Stimulated activated CD8-positive, alpha-beta memory T cell treated with anti-CD3 and anti-CD28 coated beads, Interleukin-7, amount 100 ng/mL, for 48 hours (primary cell): Measurements from ENCODE around the gene AJM1.
A peak's percentile ranks its signal among the peaks of the same experiment; 100 is the strongest.
"Not testable (repeated sequence)": the region's sequence is repeated elsewhere in the genome, so short reads cannot be mapped to it uniquely, and the experiment has no call there.

Experiments used
- DNase-seq, 2 donors: peaks; one replicate each; pipeline ENCODE4 v3.0.0-alpha.2; 2020; ENCODE audit warnings: low read depth in 1 of 2; ENCODE audit errors: extremely low read depth in 1 of 2

Gene AJM1

DNA sequence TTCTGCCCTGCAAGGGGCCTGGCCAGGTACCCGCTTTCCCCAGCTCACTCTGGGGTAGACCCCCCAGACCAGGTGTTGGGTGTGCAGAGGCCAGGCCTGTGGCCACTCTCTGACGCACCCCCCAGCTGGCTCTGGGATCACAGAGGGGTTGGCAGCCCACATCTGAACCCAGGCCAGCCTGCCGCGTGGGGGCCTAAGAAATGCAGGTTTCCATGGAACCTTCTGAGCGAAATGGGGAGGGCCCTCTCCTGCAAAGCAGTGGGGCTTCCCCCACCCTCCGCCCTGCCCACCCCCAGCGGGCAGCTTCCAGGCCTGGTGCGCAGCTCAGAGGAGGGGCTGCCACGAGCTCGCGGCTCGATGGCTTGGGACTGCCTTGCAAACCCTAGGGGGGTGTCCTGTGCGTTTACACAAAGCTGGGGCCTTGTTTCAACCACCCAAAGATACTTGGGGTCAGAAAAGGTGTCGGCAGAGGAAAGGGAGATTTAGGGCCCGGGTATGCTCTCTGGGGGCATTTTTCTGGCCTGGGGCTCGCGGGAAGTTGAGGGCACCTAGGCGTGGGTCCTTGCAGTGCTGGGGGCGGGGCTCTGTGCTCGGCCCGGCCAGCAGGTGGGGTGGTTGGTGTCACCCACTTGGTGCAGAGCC, 1.0 kb downstream of the AJM1 start:
- DNase-seq, result not testable (repeated sequence)

DNA sequence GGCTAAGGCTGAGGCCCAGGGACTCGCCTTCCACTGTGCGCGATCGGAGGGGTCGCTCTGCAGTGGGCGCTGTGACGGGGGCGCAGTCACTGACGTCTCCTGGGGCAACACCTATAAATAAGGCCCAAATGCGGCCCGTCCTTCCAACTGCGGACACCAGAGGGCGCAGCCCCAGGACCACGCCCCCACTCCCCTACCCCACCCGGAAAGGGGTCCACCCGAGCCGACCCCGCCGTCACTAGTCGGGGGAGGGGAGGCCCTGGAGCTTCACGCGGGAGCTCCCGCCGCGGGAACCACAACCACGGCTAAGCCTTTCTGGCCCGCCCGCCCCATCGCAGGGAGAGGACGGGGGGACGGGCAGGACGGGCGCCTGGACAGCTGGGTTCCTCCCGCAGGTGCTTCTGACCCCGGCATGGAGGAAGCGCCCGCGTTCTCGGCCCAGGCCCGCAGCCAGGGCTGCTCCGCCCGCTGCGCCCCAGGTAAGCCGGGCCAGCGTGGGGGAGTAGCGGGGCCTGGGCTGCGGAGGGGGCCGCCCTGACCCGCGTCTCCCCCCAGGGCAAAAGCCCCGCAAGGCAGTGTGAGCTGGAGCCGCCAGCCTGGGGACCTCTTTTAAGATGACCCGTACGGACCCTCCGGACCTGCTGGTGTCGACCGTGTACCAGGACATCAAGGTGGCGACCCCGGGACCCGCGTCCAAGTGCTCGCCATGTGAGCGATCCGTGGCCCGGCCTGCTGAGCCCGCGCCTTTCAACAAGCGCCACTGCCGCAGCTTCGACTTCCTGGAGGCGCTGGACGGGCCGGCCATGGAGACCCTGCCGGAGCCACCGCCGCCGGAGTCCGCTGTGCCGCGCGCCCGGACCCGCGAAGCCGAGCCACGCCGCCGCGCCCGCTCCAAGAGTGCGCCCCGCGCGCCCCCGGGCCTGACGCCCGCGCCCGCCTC, 1.8 kb downstream of the AJM1 start:
- DNase-seq, result peak in 1 of 2 donors; percentile 28

DNA sequence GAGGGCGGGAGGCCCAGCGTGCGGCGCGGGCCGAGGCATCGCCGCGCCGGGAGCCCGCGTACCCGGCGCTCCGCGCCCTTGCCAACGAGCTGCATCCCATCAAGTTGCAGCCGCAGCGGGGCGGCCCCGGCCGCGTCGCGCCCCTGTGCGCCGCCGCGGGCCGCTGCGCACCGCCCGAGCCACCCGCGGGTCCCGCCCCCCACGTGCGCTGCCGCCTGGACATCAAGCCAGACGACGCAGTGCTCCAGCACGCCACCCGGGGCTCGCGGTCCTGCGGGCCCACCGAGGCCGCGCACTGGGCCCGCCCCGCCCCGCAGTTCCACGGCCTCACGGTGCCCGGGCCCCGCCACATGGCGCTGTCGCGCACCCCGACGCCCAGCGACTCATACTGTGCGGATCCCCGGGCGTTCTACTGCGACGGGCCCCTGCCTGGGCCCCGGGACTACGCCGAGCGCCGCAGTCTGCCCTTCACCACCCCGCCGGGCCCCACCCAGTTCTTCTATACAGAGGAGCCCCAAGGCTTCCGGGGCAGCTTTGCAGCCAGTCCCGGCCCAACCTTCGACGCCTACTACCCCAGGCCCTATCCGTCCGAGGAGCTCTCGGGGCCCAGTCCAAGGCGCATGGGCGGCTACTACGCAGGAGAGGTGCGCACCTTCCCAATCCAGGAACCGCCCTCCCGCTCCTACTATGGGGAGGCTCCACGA, 2.6 kb downstream of the AJM1 start:
- DNase-seq, result no peak

DNA sequence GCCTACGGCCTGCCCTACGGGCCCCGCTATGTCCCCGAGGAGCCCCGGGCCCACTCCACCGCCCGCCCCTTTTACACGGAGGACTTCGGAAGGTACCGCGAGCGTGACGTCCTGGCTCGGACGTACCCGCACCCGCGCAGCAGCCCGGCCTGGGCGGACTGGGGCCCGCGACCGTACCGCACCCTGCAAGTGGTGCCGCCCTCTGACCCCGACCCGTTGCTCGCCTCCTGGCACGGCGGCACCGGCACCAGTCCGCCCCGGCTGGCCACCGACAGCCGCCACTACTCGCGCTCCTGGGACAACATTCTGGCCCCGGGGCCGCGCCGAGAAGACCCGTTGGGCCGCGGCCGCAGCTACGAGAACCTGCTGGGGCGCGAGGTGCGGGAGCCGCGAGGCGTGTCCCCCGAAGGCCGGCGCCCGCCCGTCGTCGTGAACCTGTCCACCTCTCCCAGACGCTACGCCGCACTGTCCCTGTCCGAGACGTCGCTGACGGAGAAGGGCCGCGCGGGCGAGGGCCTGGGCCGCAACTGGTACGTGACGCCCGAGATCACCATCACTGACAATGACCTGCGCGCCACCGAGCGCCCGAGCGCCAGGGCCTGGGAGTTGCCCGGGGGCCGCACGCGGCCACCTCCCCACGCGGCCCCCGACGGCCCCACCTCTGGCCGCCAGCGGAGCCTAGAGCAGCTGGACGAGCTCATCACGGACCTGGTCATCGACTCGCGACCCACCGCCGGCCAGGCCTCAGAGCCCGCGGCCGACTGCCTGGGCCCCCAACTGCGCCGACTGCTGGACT, 3.4 kb downstream of the AJM1 start:
- DNase-seq, result no peak

DNA sequence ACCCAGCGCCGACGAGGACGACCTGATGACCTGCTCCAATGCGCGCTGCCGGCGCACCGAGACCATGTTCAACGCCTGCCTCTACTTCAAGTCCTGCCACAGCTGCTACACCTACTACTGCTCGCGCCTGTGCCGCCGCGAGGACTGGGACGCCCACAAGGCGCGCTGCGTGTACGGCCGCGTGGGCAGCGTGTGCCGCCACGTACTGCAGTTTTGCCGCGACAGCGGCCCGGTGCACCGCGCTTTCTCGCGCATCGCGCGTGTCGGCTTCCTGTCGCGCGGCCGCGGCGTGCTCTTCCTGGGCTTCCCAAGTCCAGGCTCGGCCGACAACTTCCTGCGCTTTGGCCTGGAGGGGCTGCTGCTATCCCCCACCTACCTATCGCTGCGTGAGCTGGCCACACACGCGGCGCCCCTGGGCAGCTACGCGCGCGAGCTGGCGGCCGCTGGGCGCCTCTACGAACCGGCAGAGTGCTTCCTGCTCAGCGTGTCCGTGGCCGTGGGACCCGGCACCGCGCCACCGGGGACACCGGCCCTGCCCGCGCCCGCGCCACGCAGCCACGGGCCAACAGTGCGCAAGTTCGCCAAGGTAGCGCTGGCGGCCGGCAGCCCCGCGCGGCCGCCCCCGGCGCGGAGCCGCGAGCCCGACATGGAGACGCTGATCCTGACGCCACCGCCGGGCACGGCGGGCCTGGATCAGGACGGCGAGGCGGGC, 4.3 kb downstream of the AJM1 start:
- no peak for DNase-seq

DNA sequence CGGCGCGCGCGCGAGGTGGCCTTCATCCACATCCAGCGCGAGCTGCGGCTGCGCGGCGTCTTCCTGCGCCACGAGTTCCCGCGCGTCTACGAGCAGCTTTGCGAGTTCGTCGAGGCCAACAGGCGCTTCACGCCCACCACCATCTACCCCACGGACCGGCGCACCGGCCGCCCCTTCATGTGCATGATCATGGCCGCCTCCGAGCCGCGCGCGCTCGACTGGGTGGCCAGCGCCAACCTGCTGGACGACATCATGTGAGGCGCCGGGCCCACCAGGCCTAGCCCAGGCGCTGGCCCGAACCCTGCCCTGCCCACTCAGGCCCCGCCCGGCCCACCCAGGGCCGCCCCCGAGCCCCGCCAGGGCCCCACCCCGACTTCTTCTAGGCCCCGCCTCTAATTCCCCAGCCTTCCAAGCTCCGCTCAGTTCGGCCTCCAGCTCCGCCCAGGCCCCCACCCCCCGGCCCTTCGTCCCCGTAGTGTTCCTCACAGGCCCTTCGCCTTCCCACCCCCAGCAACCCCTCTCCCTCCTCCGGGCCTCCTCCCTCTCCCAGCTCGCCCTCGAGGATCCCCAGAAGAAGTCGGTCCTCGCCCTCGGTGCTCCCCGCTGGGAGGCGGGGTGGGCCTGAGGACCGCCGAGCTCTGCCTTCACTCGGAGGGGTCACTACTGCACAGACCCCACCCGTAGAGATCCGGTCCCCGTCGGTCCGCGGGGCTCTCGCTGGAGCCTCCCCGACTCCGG, 5.0 kb downstream of the AJM1 start:
- peak in 1 of 2 donors; percentile 22 for DNase-seq

DNA sequence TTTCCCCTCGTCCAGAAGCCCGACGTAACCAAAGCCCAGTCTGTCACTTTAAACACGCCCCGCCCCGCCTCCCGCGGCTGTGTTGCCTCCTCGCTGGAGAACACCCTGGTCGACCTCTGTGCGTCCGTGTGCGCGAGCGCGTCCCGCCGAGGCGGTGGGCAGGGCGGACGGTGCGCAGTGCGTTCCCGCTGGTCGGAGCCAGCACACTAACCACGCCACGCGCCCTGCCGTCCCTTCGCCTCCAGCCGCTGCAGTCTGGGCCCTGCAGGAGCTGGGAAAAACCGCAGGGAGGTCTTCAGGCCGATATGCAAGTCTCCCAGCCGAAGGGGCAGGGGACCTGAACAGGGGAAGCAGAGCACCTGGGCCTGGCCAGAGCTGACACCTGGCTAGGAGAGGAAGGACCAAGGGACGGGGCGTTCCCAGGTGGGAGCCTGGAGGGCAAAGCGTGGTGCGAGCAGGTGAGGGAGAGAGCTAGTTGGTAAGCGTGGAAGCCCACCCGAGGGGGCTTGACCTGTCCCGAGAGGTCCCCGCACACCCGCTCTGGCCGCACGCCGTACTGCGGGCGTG, 5.6 kb downstream of the AJM1 start:
- DNase-seq, result peak; percentile 66 to 86

DNA sequence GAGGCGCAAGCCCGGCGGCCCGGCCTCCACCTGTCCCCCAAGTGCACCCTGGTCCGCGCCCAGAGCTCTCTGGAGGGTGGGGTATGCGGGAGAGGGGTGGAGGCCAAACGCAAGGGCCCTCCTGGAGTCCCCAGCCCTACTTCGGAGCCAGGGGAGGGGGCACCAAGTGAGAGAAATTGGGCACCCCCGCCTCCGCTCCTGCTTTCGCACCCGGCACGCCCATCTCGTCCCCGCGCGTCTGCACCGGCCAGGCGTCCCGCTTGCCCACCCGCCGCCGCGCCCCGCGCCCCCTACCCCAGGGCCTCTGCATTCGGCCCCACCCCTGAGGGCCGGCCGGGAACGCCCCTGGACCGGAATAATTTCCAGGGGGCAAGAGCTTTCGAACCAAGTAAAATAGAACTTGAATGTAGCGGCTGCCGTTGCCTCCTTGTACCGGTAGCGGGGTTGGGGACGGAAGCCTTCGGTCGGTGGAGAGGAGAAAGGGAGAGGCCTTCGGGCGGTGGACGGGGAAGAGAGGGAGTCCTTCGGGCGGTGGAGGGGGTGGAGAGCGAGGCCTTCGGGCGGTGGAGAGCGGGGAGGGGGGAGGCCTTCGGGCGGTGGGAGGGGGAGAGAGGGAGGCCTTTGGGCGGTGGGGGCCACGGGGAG, 6.2 kb downstream of the AJM1 start:
- no peak for DNase-seq

DNA sequence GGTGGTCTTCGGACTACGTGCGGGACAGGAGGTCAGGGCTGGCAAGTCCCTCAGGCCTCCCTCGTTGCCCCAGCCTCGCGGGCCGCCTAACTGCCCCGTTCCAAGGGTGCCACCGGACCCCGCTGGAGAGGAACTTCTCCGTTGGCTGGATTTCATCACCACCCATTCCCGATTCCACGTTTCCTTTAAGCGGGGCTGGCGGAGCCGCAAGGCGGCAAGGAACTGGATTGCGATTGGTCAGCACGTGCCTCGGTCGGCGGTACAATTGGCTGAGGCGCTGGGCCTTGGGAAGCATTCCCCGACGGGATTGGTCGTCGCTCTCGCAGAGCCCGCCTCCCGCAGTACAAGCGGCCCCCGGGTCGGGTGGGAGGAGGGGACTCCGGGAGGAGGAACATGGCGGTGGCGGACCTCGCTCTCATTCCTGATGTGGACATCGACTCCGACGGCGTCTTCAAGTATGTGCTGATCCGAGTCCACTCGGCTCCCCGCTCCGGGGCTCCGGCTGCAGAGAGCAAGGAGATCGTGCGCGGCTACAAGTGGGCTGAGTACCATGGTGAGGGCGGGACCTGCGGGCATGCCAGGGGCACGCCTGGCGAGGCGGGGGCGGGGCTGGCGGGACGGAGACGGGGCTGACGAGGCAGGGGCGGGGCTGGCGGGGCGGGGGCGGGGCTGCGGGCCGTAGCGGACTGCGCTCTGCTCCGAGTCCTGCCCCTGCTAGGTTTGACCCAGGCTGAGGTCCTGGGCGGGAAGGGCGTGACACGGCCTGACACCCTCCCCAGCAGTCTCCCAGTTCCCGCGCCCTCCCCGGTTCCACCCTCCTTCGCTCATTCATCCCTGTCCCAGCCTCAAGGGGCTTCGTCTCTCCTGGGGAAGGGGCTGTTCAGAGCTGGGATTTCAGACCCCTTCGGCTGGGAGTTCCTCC, 7.0 kb downstream of the AJM1 start, which contains the start of gene PHPT1:
Gene PHPT1 (plus strand): TSS at position 372 of the 922 bp plus-strand sequence. CDS start 22 bp downstream, at position 394.
- DNase-seq, result peak; percentile 95 to 97

DNA sequence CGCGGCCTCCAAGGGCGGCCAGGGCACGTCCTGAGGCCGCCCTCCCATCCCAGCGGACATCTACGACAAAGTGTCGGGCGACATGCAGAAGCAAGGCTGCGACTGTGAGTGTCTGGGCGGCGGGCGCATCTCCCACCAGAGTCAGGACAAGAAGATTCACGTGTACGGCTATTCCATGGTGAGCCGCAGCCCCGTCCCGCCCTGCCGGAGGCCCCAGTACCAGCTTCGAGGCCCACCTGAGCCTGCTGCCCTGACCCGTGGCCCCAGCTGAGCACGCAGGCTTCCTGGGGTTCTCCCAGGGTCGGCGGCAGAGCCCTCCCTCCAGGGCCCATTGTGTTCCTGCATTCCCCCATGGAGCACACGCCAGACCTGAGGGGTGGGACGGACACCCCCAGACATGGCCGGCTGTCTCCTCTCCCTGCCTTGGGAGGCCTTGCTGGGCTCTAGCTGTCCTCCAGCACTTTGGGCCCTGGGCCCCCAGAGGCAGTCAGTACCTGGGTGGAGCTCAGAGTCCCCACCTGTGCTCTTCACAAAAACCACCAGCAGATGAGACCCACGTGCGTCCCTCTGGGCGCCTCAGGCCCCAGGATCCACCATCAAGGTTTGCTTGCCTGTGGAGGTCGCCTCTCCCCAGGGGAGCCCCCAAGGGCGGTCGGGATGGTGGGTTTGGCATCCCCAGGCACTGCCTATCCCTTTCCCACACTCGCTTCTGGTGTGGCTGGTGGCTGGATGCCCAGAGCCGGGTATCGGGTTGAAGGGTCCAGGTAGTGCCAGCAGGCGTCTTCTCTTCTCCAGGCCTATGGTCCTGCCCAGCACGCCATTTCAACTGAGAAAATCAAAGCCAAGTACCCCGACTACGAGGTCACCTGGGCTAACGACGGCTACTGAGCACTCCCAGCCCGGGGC, 7.9 kb downstream of the AJM1 start:
- no peak for DNase-seq

DNA sequence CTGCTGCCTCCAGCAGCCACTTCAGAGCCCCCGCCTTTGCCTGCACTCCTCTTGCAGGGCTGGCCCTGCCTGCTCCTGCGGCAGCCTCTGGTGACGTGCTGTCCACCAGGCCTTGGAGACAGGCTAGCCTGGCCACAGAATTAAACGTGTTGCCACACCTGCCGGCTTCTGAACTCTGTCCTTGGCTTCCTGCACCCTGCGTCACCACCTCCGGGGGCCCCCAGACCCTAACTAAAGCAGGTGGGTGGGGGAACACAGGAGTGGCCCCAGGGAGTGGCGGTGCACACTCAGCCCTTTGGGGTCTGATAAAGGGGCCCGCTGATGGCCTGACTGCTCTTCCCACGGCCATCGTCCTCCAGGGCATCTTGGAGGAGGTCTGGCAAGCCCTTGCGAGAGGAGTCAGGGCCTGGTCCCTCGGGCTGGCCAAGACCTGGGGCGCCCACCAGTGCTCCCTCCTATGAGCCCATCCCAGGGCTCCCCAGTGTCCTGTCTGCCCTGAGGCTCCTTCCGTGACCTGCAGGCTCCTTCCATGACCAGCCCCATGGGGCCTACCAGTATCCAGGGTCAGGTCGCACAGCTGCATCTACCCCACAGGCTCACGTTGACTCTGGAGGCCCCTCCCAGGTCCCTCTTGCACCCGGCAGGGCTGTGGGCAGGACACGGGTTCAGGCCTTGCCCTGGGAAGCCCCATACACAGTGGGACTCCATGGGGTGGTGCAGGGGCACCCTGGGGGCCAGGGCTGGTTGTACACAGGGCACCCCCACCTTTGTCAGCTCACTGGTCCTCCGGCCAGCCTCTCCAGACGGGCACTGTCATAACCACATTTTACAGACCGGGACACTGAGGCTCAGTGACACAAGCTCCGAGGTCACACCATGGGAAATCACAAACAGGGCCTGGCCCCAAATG, 8.8 kb downstream of the AJM1 start:
- DNase-seq, result no peak

DNA sequence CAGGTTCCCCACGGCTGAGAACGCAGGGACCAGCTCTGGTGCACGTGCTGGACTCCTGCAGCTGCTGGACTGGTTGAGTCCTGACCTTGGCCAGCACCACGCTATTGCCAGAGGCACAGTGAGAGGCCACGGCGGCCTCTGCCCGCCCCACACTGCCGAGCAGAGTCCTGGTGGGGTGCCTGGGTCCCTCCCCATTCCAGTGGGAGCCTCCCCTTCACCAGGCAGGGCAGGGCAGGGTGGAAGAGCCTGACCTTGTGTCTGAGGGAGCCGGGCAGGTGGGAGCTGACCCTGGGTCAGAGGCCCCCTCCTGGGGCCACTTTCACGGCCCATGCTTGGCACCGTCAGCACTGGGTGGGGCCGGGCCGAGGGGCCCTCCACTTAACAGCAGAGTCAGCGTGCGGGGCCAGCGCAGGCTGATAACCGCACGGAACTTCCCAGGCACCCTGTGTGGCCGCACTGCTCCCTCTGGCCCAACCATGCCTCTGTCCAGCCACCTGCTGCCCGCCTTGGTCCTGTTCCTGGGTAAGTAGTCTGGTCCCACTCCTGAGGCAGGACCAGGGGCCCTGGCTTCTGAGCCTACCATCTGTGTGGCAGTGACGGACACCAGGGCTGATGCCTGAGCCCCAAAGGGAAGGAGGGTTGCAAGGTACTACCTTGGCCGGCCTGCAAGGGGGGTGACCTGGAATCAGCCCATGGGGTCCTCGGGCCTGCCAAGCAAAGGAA, 9.8 kb downstream of the AJM1 start, which contains the start of gene MAMDC4:
Gene MAMDC4 (plus strand): TSS at position 406 of the 723 bp plus-strand sequence. CDS start 71 bp downstream, at position 477.
- DNase-seq, result no peak

DNA sequence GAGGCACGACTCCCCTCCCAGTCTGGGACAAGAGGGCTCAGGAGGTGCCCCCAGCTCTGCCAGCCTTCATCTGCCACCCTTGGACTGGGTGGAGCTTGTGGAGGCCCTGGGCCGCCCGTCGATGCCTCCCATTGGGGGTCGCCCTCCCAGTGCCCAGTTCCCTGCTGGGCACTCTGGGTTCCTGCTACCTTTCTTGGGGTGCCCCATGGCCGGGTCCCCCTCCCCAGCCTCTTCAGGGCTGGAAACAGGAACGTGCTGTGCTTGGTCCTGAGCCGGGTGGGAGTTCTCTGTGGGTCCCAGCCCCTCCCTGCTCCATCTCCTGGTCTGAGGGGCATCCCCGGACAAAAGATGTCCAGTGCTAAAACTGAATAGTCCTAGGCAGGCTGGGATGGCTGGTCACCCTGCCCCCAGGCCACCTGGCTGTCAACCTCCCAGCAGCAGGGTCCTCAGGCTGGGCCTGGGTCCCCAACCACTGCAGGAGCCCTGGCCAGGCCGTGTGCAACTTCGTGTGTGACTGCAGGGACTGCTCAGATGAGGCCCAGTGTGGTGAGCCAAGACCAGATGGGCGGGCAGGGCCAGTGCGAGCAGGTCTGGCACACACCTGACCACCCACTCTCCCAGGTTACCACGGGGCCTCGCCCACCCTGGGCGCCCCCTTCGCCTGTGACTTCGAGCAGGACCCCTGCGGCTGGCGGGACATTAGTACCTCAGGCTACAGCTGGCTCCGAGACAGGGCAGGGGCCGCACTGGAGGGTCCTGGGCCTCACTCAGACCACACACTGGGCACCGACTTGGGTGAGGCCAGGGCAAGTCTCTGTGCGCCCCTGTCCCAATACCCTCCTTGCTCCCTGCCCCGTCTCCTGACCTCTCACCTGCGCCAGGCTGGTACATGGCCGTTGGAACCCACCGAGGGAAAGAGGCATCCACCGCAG, 10.7 kb downstream of the AJM1 start:
- DNase-seq, result no peak
